Skeletal muscle satellite cell (primary cell): ENCODE data around the gene GUCY1A2.

Source experiments
- H3K27me3 ChIP-seq: 2 replicates; pipeline ENCODE4 v1.7.0; 2013; ENCODE audit warnings: low read length; ENCODE audit not compliant: control insufficient read depth, insufficient read depth
- H3K36me3 ChIP-seq: 2 replicates; pipeline ENCODE4 v1.7.0; 2013; ENCODE audit warnings: mild to moderate bottlenecking, control low read depth, low read length; ENCODE audit not compliant: insufficient read depth
- H3K4me1 ChIP-seq: 2 replicates; pipeline ENCODE4 v1.7.0; 2013; ENCODE audit warnings: low read length; ENCODE audit not compliant: control insufficient read depth, insufficient read depth
- H3K4me2 ChIP-seq: 2 replicates; pipeline ENCODE4 v1.7.0; 2013; ENCODE audit warnings: mild to moderate bottlenecking, low read length
- H3K4me3 ChIP-seq: 2 replicates; pipeline ENCODE4 v1.7.0; 2013; ENCODE audit warnings: low read length
- H3K9ac ChIP-seq: 2 replicates; pipeline ENCODE4 v1.7.0; 2013; ENCODE audit warnings: mild to moderate bottlenecking, low read depth, low read length, moderate library complexity
- H3K9me3 ChIP-seq: replicated peaks from 2 replicates; pipeline ENCODE4 v1.7.0; 2013; ENCODE audit warnings: mild to moderate bottlenecking, control low read depth, low read length

GUCY1A2 gene

GRCh38 chr11:106625566-106625965, 392.7 kb downstream of the GUCY1A2 start:
- Histone ChIP-seq H3K9ac (no peak overlapping the region), H3K9me3 (no peaks in the 10 kb centered on the region), H3K36me3 (no peaks in the 10 kb centered on the region), H3K27me3 (no peaks in the 10 kb centered on the region), H3K4me1 (no peaks in the 10 kb centered on the region), H3K4me3 (no peak overlapping the region), H3K4me2 (no peak overlapping the region)

- Histone ChIP-seq H3K4me3 (no peak overlapping the region), H3K9ac (no peak overlapping the region)
Measured at GRCh38 chr11:106624377-106624776, 393.9 kb downstream of the GUCY1A2 start.

More at GRCh38 chr11:106624377-106624776, 393.9 kb downstream of the GUCY1A2 start:
- Histone ChIP-seq H3K36me3 (no peaks in the 10 kb centered on the region), H3K4me2 (no peak overlapping the region), H3K4me1 (peaks cover 5% of the 10 kb centered on the region), H3K9me3 (no peaks in the 10 kb centered on the region), H3K27me3 (no peaks in the 10 kb centered on the region)
